Chondrocyte (in vitro differentiated cells): ENCODE data around the gene TMEFF2. TPM values are rescaled to one million over a fixed set of nuclear protein-coding genes. Genes with fewer than 3 reads are reported as not detected.

Source experiments
- DNase-seq: peaks from one replicate; pipeline ENCODE4 v3.0.0; 2021; ENCODE audit warnings: mixed read lengths, low spot score
- H3K27ac Mint-ChIP-seq: one replicate; pipeline ENCODE4 v1.8.0; 2021; ENCODE audit warnings: mild to moderate bottlenecking, moderate library complexity, mixed read lengths; ENCODE audit not compliant: unreplicated experiment
- H3K27me3 Mint-ChIP-seq: 2 replicates; pipeline ENCODE4 v1.8.0; 2021; ENCODE audit warnings: low read depth, mixed read lengths
- H3K36me3 Mint-ChIP-seq: 2 replicates; pipeline ENCODE4 v1.8.0; 2021; ENCODE audit warnings: low read depth, mixed read lengths
- H3K4me1 Mint-ChIP-seq: 2 replicates; pipeline ENCODE4 v1.8.0; 2021; ENCODE audit warnings: low read depth, mild to moderate bottlenecking, mixed read lengths
- H3K4me3 Mint-ChIP-seq: one replicate; pipeline ENCODE4 v1.8.0; 2021; ENCODE audit warnings: mild to moderate bottlenecking, moderate library complexity, mixed read lengths; ENCODE audit not compliant: unreplicated experiment
- H3K9me3 Mint-ChIP-seq: 2 replicates; pipeline ENCODE4 v1.8.0; 2021; ENCODE audit warnings: low read depth, mixed read lengths
- CTCF ChIP-seq: fragments of 200-600 bp; sonication (generic); IDR thresholded peaks from 2 replicates; pipeline ENCODE4 v1.5.0; 2021; ENCODE audit warnings: antibody characterized with exemption, mild to moderate bottlenecking, moderate library complexity
- total RNA-seq: library from RNA; stranded (reverse); gene quantifications from 3 replicates; pipeline ENCODE4 v1.2.1, GENCODE V29; 2021

TMEFF2 gene
- total RNA-seq, 1 donor from 2014 or later, result 1.5 TPM

- TF ChIP-seq CTCF, result no peak
- no peak for DNase-seq
Observed at GRCh38 chr2:192011196-192011595, 183.5 kb downstream of the TMEFF2 start.

GRCh38 chr2:192010073-192010472 is 184.7 kb downstream of the TMEFF2 start:
- Mint-ChIP-seq H3K4me1 (peaks cover 23% of the 10 kb centered on the region), H3K4me3 (no peak overlapping the region), H3K9me3 (no peaks in the 10 kb centered on the region), H3K27ac (no peak overlapping the region), H3K36me3 (no peaks in the 10 kb centered on the region), H3K27me3 (no peaks in the 10 kb centered on the region)
- DNase-seq, result no peak
- TF ChIP-seq CTCF, result no peak

More at GRCh38 chr2:192011196-192011595, 183.5 kb downstream of the TMEFF2 start:
- Mint-ChIP-seq H3K9me3 (no peaks in the 10 kb centered on the region), H3K27me3 (no peaks in the 10 kb centered on the region), H3K4me3 (no peak overlapping the region), H3K27ac (peak overlapping the region; percentile 42), H3K4me1 (peaks cover 22% of the 10 kb centered on the region), H3K36me3 (no peaks in the 10 kb centered on the region)

- TF ChIP-seq CTCF, result no peak
- Mint-ChIP-seq H3K4me1 (peaks cover 29% of the 10 kb centered on the region), H3K4me3 (no peak overlapping the region), H3K27me3 (no peaks in the 10 kb centered on the region), H3K9me3 (no peaks in the 10 kb centered on the region), H3K27ac (no peak overlapping the region), H3K36me3 (no peaks in the 10 kb centered on the region)
- DNase-seq, result no peak
Observed at GRCh38 chr2:192007581-192008228, 187.0 kb downstream of the TMEFF2 start.

GRCh38 chr2:192005211-192005610 is 189.5 kb downstream of the TMEFF2 start:
- Mint-ChIP-seq H3K27ac (no peak overlapping the region), H3K36me3 (no peaks in the 10 kb centered on the region), H3K4me3 (no peak overlapping the region), H3K9me3 (no peaks in the 10 kb centered on the region), H3K27me3 (no peaks in the 10 kb centered on the region), H3K4me1 (peaks cover 19% of the 10 kb centered on the region)
- DNase-seq, result no peak
- TF ChIP-seq CTCF, result no peak

GRCh38 chr2:192004188-192004963 is 190.4 kb downstream of the TMEFF2 start:
- no peak for TF ChIP-seq CTCF
- no peaks in the 10 kb centered on the region for H3K36me3 Mint-ChIP-seq
- no peaks in the 10 kb centered on the region for H3K9me3 Mint-ChIP-seq
- H3K27ac Mint-ChIP-seq, result no peak overlapping the region
- no peaks in the 10 kb centered on the region for H3K27me3 Mint-ChIP-seq
- H3K4me3 Mint-ChIP-seq, result no peak overlapping the region
- DNase-seq, result no peak
- H3K4me1 Mint-ChIP-seq, result peaks cover 15% of the 10 kb centered on the region
